Activated T-helper 9 cell treated with anti-CD3 and anti-CD28 coated beads, Interleukin-2, amount 50 U/mL, for 16 hours (primary cell): Measurements from ENCODE around the gene RBM15.

ENCODE experiments used
- DNase-seq: peaks from one replicate; pipeline ENCODE4 v3.0.0-alpha.2; 2020; ENCODE audit warnings: low read depth

The RBM15 gene

DNA sequence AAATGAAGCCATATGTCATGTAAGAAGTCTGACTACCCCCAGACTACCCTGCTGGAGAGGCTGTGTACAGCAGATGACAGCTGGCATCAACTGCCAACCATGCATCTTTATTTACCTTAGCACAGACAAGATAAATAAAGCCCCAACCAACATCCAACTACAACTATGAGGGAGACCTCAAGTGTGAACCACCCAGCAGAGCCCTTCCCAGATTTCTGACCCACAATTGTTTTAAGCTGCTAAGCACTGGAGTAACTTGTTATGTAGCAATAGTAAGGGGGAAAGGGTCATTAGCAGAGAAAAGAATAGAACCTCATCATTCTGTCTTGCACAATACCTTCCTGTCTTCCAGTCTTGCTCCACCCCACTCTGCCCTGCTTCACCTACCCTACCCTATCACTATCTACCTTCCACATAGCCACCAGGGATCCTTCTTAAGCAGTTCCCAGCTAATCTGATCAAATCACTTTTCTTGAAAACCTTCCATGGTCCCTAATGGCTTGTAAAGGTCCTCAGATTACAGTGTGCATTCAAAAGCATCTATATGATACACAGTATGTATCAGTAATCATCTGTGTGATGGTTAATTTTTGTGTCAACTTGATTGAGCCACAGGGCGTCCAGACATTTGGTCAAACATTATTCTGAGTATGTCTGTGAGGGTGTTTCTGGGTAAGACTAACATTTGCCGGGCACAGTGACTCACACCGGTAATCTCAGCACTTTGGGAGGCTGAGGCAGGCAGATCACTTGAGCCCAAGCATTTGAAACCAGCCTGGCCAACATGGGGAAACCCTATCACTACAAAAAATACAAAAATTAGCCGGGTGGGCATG is 19.6 kb upstream of the RBM15 start:
- no peak for DNase-seq

DNA sequence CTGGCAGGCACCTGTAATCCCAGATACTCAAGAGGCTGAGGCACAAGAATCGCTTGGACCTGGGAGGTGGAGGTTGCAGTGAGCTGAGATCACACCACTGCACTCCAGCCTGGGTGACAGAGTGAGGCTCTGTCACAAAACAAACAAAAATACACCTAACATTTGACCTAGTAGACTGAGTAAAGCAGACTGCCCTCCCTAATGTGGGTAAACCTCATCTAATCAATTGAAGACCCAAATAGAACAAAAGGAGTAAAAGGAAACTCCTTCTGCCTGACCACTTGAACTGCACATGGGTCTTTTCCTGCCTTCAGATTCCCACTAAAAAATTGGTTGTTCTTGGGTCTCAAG is 19.0 kb upstream of the RBM15 start:
- no peak for DNase-seq

DNA sequence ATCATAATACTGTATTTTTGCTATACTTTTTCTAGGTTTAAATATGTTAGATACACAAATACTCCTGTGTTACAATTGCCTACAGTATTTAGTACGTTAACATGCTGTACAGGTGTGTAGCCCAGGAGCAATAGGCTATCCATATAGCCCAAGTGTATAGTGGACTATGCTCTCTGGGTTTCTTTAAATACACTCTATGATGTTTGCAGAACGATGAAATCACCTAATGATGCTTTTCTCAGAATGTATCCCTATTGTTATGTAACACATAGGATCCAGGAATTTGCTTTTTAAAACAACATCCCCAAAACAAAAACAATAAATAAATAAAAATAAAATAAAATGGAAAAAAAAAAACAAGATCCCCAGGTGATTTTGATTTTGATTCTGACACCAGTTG is 18.1 kb upstream of the RBM15 start:
- no peak for DNase-seq

DNA sequence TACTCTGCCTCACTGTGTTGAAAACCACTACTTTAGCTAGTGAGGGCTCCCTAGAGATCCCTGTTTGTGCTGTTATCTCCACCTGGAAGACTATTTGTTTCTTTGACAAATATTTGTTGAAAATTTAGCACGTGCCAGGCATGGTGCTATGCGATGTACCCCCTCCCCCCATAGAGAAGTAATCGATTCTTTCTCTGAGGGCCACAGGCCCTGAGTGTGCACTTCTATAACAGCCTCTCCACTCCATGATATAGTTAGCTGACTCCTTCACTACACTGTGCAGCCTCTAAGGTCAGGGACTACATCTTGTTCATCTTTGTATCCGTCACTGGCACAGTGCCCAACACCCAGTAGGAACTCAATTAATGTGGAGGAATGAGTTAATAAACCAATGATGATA is 17.3 kb upstream of the RBM15 start:
- no peak for DNase-seq

DNA sequence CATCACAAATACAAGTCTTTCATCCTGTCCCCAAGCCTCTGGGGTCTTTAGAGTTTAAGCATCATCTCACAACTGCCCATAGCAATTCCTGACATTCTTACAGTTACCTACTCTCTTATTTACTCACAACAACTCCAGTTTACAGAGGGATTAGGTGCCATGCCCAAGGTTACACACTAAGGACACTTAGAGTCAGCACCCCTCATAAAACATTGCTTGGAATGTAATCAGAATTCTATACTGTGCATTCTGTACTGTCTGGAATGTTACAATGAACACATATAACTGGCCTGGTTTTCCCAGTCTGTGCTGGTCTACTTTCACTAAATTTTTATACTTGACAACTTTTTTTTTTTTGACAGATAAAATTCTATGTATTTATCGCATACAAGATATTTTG is 14.5 kb upstream of the RBM15 start:
- DNase-seq: no peak

DNA sequence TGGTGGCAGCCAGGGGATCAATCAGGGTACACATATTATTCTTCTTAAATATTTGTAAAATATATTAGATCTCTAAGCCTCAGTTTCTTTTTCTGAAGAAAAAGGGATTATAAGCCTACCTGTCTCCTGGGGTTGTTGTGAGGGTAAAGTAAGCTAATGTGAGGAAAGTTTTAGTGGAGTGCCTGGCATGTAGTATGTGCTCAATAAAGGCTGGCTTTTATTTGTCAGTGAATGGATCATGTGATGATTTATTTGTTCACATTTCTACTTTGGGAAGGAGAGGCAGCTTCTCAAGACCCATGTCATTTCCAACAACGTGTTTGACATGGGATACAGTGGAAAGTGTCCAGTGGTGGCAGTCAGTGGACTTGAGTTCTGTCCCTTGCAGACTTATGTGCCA is 12.4 kb upstream of the RBM15 start:
- DNase-seq: no peak

DNA sequence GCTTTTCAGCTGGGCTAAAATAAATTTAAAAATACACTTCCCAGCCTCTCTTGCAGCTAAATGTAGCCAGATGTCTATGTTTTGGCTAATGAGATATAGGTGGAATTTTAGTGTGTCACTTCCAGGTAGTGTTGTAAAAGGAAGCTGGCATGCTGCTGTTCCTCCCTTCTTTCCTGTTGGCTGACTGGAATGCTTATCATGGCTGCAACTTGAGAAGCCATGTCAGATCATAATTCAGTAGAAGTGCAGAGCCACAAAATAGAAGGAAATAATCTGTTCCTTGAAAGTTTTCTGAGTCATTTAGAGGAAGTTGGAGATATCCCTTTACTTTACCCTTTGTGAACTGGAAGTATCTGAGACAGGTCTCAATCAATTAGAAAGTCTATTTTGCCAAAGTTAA is 10.9 kb upstream of the RBM15 start:
- no peak for DNase-seq

DNA sequence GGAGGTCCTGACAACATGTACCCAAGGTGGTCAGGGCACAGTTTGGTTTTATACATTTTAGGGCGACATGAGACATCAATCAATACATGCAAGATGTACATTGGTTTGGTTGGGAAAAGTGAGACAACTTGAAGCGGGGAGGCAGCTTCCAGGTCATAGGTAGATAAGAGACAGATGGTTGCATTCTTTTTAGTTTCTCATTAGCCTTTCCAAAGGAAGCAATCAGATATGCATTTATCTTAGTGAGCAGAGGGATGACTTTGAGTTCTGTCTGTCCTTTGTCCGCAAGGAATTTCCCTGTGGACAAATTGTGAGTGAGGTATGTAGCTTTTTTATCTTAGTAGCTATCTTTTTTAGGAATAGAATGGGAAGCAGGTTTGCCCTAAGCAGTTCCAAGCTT is 10.5 kb upstream of the RBM15 start:
- DNase-seq: no peak

DNA sequence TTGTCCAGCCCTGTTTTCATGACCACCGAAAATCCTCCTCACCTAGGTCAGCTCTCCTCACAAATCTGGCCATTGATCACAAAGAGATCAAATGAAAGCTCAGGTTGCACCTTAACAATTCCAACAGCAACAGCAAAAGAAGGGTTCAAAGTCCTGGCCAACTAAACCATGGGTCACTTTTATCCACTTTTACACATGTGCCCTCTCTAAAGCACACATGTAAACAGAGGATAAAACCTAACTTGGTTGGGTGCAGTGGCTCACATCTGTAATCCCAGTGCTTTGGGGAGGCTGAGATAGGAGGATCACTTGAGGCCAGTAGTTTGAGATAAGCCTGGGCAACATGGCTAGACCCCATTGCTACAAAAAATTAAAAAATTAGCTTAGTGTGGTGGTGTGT is 3.9 kb upstream of the RBM15 start:
- DNase-seq: no peak

DNA sequence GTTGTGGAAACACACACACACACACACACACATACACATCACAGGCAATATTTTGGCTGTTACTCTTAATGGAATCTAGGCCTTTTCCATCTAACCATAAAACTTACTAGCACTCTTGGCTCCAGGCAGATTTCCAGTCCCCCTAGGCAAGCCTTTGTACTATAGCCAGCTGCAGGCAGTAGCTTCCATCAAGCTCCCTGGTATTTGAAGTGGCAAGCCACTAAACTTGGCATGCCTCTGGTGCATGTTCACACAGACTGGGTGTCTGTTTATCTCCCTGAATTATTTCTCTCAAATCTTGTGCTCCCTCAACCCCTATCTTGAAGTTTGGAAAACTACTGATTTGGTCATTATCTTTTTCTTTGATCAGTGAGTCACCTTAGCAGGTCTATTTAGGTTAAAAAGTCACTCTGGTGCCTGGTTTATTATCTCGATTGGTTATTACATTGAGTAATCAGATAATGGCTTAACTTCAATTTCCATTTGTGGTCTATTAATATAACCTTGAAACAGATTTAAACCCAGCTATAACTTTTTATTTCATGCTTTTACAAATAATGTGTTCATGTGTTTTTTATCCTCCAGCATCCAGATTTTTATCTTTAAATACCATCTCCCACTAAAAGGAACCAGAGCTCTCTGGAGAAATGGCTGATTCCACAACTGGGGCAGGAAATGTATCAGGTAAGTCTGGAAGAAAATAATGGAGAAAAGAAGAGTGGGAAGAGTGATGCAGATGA is 2.7 kb upstream of the RBM15 start:
- DNase-seq: no peak

DNA sequence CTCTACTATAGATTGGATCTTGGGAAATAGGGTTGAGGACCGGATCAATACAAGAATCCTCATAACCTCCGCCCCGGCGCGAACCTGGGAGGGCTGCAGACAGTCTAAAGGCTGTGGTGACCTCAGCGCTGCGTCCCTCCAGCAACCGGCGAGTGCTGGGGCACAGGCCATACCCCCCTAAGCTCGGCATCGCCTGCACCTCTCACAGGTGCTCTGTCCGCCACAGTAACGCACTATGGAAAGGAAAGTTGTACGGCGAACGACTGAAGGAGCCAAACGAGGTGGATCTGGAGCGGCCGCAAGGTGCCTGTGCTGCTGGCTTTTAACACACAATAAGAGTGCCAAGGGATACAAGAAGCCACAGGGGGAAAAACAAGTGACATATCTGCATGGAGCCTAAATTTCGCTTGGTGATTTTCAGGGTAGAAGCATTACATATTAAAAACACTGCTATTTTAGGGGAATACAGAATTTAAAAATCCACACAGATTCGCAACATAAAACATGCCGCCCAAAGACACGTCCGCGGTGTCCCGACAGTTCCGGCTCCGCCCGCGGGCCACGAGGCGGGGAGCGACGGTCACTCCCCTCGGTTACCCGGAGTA is 1.4 kb upstream of the RBM15 start:
- DNase-seq: peak; percentile 10

DNA sequence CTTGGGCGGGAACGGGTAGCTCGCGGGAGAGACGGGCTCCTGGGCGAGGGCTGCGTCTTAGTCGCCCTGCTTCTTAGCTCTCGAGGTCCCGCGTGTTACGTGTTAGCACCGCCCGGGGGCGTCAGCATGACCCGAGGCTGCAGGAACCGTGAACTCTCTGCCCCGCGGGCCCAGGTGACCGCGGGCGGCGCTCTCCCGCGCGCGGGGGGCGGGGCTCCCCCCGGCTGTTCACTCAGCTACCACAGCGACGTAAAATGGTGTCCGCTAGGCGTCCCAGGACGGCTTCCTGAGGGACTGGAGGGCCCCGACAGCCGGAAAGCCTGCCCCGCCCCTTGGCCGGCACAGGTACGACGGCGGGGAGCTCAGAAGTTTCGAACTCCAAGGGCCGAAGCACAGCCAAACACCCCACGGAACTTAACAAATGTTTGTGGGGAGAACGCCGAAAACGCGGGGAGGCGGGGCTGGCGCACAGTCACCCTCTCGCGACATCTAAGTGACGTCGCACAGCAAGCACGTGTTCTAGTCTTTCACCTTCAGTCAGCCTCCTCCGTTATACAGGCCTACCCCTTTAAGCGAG is 780 bp upstream of the RBM15 start:
- DNase-seq: peak; percentile 88

DNA sequence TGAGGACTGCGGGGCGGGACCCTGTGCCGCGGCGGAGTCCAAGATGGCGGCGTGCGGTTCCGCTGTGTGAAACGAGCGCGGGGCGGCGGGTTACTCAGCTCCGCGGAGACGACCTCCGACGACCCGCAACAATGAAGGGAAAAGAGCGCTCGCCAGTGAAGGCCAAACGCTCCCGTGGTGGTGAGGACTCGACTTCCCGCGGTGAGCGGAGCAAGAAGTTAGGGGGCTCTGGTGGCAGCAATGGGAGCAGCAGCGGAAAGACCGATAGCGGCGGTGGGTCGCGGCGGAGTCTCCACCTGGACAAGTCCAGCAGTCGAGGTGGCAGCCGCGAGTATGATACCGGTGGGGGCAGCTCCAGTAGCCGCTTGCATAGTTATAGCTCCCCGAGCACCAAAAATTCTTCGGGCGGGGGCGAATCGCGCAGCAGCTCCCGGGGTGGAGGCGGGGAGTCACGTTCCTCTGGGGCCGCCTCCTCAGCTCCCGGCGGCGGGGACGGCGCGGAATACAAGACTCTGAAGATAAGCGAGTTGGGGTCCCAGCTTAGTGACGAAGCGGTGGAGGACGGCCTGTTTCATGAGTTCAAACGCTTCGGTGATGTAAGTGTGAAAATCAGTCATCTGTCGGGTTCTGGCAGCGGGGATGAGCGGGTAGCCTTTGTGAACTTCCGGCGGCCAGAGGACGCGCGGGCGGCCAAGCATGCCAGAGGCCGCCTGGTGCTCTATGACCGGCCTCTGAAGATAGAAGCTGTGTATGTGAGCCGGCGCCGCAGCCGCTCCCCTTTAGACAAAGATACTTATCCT is 430 bp downstream of the RBM15 start:
- DNase-seq: peak; percentile 37

DNA sequence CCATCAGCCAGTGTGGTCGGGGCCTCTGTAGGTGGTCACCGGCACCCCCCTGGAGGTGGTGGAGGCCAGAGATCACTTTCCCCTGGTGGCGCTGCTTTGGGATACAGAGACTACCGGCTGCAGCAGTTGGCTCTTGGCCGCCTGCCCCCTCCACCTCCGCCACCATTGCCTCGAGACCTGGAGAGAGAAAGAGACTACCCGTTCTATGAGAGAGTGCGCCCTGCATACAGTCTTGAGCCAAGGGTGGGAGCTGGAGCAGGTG is 961 bp downstream of the RBM15 start:
- no peak for DNase-seq

DNA sequence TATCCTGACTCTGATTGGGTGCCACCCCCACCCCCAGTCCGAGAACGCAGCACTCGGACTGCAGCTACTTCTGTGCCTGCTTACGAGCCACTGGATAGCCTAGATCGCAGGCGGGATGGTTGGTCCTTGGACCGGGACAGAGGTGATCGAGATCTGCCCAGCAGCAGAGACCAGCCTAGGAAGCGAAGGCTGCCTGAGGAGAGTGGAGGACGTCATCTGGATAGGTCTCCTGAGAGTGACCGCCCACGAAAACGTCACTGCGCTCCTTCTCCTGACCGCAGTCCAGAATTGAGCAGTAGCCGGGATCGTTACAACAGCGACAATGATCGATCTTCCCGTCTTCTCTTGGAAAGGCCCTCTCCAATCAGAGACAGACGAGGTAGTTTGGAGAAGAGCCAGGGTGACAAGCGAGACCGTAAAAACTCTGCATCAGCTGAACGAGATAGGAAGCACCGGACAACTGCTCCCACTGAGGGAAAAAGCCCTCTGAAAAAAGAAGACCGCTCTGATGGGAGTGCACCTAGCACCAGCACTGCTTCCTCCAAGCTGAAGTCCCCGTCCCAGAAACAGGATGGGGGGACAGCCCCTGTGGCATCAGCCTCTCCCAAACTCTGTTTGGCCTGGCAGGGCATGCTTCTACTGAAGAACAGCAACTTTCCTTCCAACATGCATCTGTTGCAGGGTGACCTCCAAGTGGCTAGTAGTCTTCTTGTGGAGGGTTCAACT is 2.1 kb downstream of the RBM15 start:
- no peak for DNase-seq

DNA sequence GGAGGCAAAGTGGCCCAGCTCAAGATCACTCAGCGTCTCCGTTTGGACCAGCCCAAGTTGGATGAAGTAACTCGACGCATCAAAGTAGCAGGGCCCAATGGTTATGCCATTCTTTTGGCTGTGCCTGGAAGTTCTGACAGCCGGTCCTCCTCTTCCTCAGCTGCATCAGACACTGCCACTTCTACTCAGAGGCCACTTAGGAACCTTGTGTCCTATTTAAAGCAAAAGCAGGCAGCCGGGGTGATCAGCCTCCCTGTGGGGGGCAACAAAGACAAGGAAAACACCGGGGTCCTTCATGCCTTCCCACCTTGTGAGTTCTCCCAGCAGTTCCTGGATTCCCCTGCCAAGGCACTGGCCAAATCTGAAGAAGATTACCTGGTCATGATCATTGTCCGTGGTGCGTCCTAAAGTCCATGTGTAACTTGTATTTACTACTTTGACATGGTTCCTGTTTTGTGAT is 2.7 kb downstream of the RBM15 start:
- no peak for DNase-seq

DNA sequence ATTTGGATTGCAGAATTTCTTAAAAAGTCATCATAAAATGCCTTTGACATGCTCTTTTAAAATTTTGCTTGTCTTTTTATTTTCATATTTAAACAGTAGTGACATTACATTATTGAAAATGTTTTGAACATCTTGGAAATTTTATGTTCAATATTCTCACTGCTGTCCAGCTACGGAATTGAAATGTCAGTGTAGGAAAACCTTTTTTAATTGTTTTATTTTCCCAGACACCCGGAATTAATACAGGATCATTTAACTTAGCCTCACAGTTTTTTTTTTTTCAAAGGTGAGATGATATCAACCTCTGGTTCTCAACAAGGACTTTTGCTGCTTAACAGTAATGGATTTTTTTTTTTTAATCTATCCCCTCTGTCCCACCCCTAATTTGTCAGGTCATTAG is 4.1 kb downstream of the RBM15 start:
- no peak for DNase-seq

DNA sequence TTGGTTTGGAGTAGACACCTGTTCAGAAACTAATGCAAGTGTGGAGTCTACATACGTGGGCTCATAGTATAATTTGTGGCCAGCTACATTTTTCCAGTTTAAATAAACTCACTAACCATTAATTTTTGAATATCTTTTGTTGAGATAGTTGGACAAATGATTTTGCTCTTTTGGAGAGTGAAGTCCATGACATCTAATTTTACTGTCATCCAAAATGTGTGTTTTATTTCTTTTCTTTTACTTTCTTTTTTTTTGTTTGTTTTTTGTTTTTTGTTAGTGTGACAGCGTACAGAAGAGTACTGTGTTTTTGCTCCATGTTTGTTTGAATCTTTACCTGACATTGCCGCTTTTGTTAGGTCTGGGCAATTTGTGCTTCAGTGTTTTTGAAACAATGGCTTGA is 5.0 kb downstream of the RBM15 start:
- no peak for DNase-seq

DNA sequence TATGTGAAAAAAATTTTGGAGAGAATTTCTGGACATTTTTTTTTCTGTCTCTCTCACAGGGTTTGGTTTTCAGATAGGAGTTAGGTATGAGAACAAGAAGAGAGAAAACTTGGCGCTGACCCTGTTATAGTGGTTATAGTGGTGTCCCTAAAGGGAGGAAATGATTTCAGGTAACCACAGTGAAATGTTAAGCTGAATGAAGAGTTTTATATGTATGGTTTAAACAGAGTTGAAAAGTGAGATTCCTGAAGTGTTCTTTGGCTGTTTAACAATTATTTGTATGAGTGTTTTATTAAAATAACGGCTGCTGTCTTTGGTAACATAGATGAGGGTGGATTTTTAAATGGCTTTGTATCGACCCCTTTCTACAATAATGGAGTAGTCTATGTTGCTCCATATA is 6.3 kb downstream of the RBM15 start:
- DNase-seq: no peak

DNA sequence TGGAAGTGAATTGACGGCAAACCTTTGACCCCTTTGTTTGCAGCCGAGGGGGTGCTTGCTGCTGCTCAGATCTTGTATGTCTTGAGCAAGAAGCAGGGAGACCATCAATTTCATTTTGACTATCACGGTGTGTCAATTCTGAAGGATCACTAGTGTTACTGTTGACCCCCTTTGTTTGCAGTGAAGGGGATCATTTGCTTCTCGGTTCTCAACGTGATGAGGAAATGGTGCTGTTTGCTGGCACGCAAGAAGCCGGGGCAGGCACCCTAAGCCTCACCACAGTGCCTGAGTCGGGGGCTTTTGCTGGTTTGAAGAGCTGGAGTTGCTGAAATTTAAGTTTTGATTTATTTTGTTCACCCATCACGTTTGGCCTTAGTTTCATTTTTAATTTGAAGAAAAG is 7.5 kb downstream of the RBM15 start:
- no peak for DNase-seq

DNA sequence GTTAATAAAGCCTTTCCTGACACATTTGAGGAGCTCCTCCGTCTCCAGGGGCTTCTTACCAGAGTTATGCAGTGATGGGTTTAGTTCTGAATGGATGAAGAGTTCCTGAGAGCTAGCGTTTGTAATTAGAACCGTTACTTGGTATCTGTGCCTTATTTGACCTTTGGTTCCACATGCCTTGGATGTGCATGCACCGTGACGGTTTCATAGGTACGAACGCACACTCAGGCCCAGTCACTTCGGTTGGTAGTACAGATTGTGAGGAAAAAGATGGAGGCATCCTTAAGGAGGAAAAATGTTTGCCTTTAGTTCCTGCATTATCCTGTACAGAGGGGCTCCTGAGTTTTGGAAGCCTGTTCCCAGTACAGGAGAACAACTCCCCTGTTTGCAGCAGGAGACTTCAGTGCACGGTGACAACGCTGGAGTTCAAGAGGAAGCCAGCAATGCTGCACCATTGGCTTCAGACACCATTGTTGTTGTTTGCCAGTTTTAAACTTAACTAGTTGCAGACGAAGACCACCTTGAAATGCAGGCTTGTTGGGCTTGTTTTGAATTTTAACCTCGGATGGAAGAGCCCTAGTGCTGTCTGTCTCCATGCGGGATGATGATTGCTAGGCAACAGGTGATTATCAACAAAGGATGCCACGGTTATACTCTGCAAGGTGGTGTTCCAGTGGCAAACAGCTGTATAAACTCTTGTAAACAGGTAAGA is 8.2 kb downstream of the RBM15 start:
- no peak for DNase-seq
